ENCODE data around the gene C1orf122. TPM values are rescaled to one million over a fixed set of nuclear protein-coding genes. Genes with fewer than 3 reads are reported as not detected.

The C1orf122 gene
- total RNA-seq, 4 donors from 2014 or later: 15.4 to 25.6 (median 20.1) TPM

DNA sequence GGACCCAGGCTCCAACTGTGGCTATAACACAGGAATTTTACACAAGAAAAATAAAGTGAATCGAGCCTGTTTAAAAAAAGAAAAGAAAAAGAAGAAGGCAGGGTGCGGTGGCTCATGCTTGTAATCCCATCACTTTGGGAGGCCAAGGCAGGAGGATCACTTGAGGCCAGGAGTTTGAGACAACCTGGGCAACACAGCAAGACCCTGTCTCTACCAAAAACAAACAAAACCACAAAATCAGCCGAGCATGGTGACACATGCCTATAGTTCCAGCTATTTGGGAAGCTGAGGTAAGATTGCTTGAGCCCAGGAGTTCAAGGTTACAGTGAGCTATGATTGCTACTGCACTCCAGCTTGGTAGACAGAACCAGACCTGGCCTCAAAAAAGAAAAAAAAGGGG, 34.1 kb downstream of the C1orf122 start:
- Histone ChIP-seq H3K4me3 (no peak overlapping the region), H3K36me3 (no peaks in the 10 kb centered on the region), H3K4me1 (no peaks in the 10 kb centered on the region), H3K27ac (no peak overlapping the region), H3K9me3 (no peaks in the 10 kb centered on the region), H3K27me3 (no peaks in the 10 kb centered on the region)
- intact Hi-C loops (cut with DNase I; ENCODE audit: low total_unique reads): no loop called here
- no peak for DNase-seq
- no peak for TF ChIP-seq POLR2A (IDR thresholded peaks at IDR 0.05)
- TF ChIP-seq, protein P1, sequence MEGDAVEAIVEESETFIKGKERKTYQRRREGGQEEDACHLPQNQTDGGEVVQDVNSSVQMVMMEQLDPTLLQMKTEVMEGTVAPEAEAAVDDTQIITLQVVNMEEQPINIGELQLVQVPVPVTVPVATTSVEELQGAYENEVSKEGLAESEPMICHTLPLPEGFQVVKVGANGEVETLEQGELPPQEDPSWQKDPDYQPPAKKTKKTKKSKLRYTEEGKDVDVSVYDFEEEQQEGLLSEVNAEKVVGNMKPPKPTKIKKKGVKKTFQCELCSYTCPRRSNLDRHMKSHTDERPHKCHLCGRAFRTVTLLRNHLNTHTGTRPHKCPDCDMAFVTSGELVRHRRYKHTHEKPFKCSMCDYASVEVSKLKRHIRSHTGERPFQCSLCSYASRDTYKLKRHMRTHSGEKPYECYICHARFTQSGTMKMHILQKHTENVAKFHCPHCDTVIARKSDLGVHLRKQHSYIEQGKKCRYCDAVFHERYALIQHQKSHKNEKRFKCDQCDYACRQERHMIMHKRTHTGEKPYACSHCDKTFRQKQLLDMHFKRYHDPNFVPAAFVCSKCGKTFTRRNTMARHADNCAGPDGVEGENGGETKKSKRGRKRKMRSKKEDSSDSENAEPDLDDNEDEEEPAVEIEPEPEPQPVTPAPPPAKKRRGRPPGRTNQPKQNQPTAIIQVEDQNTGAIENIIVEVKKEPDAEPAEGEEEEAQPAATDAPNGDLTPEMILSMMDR (IDR thresholded peaks at IDR 0.05): no peak

DNA sequence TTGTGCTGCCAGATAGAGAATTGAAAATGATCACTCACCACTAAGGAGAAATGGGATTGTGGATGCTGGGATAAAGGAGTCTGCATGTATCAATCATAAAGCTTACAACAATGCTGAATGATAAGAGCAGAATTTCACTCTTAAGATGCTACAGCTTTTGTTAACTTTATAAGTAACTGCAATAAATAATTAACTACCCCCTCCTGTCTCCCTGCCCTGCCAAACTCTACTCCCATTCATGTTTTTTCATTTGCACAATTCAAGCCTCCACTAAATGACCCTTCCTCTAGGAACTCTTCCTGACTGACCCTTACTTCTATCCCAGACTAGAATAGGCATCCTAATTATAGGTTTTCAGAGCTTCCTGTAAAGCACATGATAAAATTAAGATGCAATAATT, 36.9 kb downstream of the C1orf122 start:
- Histone ChIP-seq H3K4me1 (no peaks in the 10 kb centered on the region), H3K27ac (no peak overlapping the region), H3K36me3 (no peaks in the 10 kb centered on the region), H3K4me3 (no peak overlapping the region), H3K27me3 (no peaks in the 10 kb centered on the region), H3K9me3 (no peaks in the 10 kb centered on the region)
- TF ChIP-seq POLR2A (IDR thresholded peaks at IDR 0.05): no peak
- TF ChIP-seq, protein P1 (IDR thresholded peaks at IDR 0.05): no peak
- intact Hi-C loops (cut with DNase I; ENCODE audit: low total_unique reads): no loop called here
- DNase-seq: no peak

DNA sequence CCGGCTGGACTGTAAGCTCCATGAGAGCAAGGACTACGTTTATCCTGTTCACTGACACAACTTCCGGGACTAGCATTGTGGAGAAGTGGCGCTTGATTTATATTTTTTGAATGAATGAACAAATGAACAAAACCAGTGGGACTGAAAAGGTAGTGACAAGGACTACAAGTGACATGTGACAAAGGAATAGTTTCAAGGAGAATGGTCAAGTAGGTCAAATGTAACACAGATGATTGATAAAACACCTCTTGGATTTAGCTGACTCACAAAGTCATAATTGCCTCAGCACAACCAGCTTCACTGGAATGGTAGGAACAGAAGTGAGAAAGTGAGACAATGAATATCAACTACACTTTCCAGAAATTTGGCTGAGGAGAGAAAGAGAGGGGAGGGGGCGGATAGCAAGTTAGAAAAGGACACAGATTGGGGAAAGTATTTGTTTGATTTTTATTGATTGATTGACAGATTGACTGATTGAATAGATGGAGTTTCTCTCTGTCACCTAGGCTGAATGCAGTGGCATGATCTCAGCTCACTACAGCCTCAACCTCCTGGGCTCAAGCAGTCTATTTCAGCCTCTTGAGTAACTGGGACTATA, 37.6 kb downstream of the C1orf122 start:
- Histone ChIP-seq H3K27me3 (no peaks in the 10 kb centered on the region), H3K36me3 (no peaks in the 10 kb centered on the region), H3K4me1 (no peaks in the 10 kb centered on the region), H3K27ac (no peak overlapping the region), H3K4me3 (no peak overlapping the region), H3K9me3 (no peaks in the 10 kb centered on the region)
- intact Hi-C loops (cut with DNase I; ENCODE audit: low total_unique reads): no loop called here
- TF ChIP-seq, protein P1 (IDR thresholded peaks at IDR 0.05): no peak
- TF ChIP-seq POLR2A (IDR thresholded peaks at IDR 0.05): no peak
- DNase-seq: no peak

DNA sequence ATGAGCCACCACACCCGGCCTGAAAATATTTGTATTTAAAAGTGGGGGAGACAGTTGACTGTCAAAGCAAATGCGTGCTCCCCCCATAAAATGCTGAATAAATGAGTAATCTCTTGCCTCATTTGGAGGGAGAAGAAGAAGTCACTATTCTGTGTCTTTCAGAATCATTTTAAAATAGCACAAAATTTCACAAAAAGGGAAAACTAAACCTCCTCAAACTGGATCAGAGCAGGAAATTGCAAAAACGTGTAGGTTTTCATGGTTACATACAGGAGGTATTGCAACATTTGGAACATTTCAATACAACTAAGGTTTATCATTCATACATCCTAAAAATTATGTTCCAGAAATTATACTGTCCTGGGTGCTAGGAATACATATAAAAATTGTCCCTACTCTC, 38.2 kb downstream of the C1orf122 start:
- intact Hi-C loops (cut with DNase I; ENCODE audit: low total_unique reads): no loop called here
- no peak for TF ChIP-seq POLR2A (IDR thresholded peaks at IDR 0.05)
- TF ChIP-seq, protein P1 (IDR thresholded peaks at IDR 0.05): no peak

DNA sequence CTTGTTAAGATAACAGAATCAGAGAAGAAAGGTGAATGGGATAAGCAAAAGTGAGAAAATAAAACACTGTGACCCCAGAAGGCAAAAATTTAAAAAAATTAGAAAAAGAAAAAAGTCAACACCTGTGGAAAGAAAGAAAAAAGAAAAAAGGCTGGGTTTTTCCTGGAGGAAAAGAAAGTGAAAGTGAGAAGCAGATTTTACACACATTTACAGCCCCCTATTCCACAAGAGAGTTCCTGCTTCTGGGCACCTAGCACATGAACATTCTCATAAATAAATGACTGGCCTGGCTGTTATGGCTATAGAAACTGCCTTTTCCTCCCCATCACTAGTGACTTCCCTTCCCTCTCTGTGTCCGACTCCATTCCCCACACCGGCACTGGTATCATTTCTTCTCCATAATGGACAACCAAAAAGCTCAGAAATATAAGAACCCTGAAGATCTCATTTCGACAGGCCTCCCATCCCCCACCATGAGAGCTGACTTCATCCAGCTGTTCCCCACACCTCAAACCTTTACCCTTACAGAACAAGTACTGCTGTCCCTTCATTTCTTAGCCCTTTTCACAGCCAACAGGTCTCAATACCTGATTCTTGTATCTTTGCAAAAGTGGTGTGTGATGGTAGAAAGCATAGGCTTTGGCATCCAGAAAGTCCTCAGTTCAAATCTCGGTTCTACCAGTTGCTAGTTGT, 39.2 kb downstream of the C1orf122 start:
- H3K27ac ChIP-seq: no peak overlapping the region
- no peaks in the 10 kb centered on the region for H3K27me3 ChIP-seq
- H3K36me3 ChIP-seq: no peaks in the 10 kb centered on the region
- intact Hi-C loops (cut with DNase I; ENCODE audit: low total_unique reads): no loop called here
- TF ChIP-seq, protein P1 (IDR thresholded peaks at IDR 0.05): no peak
- no peak for TF ChIP-seq POLR2A (IDR thresholded peaks at IDR 0.05)
- no peaks in the 10 kb centered on the region for H3K9me3 ChIP-seq
- H3K4me1 ChIP-seq: peaks cover 0 to 4% of the 10 kb centered on the region in 2 donors
- no peak overlapping the region for H3K4me3 ChIP-seq
- DNase-seq: no peak

More for the DNA sequence above, 38.2 kb downstream of the C1orf122 start:
- Histone ChIP-seq H3K27me3 (no peaks in the 10 kb centered on the region), H3K4me1 (no peaks in the 10 kb centered on the region), H3K9me3 (no peaks in the 10 kb centered on the region), H3K36me3 (no peaks in the 10 kb centered on the region), H3K4me3 (no peak overlapping the region), H3K27ac (no peak overlapping the region)
- no peak for DNase-seq
